Transverse colon (tissue), 4 donors: ENCODE data around the gene HHATL. TPM values are rescaled to one million over a fixed set of nuclear protein-coding genes. Genes with fewer than 3 reads are reported as not detected.

Source experiments
- DNase-seq: peaks from one replicate; pipeline ENCODE4 v3.0.0-alpha.2; 2019
- H3K27ac ChIP-seq, 4 donors: fragments of 200-600 bp; sonication (generic); 2 replicates each; pipeline ENCODE4 v1.5.1; 2016 to 2018; ENCODE audit warnings: inconsistent platforms in 4 of 4
- H3K27me3 ChIP-seq: fragments of 200-600 bp; sonication (generic); 2 replicates; pipeline ENCODE4 v1.5.1; 2017; ENCODE audit warnings: inconsistent platforms
- H3K36me3 ChIP-seq, 4 donors: fragments of 200-600 bp; sonication (generic); 2 replicates each; pipeline ENCODE4 v1.5.1; 2017 to 2019; ENCODE audit warnings: inconsistent platforms in 4 of 4
- H3K4me1 ChIP-seq, 4 donors: fragments of 200-600 bp; sonication (generic); 2 replicates each; pipeline ENCODE4 v1.5.1; 2017 to 2020; ENCODE audit warnings: inconsistent platforms in 4 of 4
- H3K4me3 ChIP-seq, 4 donors: fragments of 200-600 bp; sonication (generic); 1 replicate in 1 of 4; 2 replicates in 3 of 4; pipeline versions ENCODE4 v1.5.1 to v1.6.1; 2017 to 2019; ENCODE audit warnings: inconsistent platforms in 4 of 4
- H3K9me3 ChIP-seq, 2 donors: fragments of 200-600 bp; sonication (generic); 2 replicates each; pipeline ENCODE4 v1.5.1; 2017 to 2019; ENCODE audit warnings: inconsistent platforms in 2 of 2
- EP300 ChIP-seq: sonication (generic); formaldehyde crosslinking; IDR thresholded peaks from one replicate; pipeline ENCODE4 v1.6.1; 2017; ENCODE audit warnings: antibody characterized with exemption, low read depth
- POLR2A ChIP-seq: fragments of 450-650 bp; IDR thresholded peaks from one replicate; pipeline ENCODE4 v1.6.1; 2016; ENCODE audit warnings: antibody characterized with exemption, mild to moderate bottlenecking, moderate library complexity
- POLR2AphosphoS5 ChIP-seq, 3 donors: sonication (generic); formaldehyde crosslinking; IDR thresholded peaks; one replicate each; pipeline ENCODE4 v1.6.1; 2016; ENCODE audit warnings: antibody characterized with exemption in 3 of 3
- WGBS, 2 donors: methylation state at CpG; one replicate each; pipeline ENCODE4 v1.1.5; 2018; ENCODE audit warnings: low coverage in 1 of 2; 5-methylcytosine and 5-hydroxymethylcytosine counted together
- in situ Hi-C, 4 donors: fragments of 200-750 bp; cut with MboI; loops; one replicate each; pipeline versions ENCODE4 v1.15.0 to v1.15.1; 2017; ENCODE audit warnings: low sequenced_read_pairs in 3 of 4, low pct_ligation_motif_present in 1 of 4, low pct_unique_long_range_greater_than_20kb in 1 of 4
- intact Hi-C: fragments of 100-400 bp; cut with DNase I; formaldehyde crosslinking; loops from one replicate; pipeline ENCODE4 v1.15.1; 2023; ENCODE audit warnings: low total_unique reads
- total RNA-seq, 4 donors: library from RNA; depleted of rRNA; stranded (reverse); fragments of >200 nt; gene quantifications; one replicate each; pipeline ENCODE4 v1.1.0, GENCODE V29; 2016
- TF ChIP-seq, protein P1 (sequence below), 5 experiments: fragments of 200-600 bp in 3 of 5; fragments of 450-650 bp in 2 of 5; sonication (generic) in 3 of 5; IDR thresholded peaks; 1 replicate in 2 of 5; 2 replicates in 3 of 5; pipeline ENCODE4 v1.5.1; 2016 to 2017; ENCODE audit warnings: antibody characterized with exemption in 5 of 5, inconsistent platforms in 3 of 5, mild to moderate bottlenecking in 2 of 5, moderate library complexity in 1 of 5

Gene HHATL
- total RNA-seq, 4 donors from 2014 or later: 0.27 TPM; not detected in 3

DNA sequence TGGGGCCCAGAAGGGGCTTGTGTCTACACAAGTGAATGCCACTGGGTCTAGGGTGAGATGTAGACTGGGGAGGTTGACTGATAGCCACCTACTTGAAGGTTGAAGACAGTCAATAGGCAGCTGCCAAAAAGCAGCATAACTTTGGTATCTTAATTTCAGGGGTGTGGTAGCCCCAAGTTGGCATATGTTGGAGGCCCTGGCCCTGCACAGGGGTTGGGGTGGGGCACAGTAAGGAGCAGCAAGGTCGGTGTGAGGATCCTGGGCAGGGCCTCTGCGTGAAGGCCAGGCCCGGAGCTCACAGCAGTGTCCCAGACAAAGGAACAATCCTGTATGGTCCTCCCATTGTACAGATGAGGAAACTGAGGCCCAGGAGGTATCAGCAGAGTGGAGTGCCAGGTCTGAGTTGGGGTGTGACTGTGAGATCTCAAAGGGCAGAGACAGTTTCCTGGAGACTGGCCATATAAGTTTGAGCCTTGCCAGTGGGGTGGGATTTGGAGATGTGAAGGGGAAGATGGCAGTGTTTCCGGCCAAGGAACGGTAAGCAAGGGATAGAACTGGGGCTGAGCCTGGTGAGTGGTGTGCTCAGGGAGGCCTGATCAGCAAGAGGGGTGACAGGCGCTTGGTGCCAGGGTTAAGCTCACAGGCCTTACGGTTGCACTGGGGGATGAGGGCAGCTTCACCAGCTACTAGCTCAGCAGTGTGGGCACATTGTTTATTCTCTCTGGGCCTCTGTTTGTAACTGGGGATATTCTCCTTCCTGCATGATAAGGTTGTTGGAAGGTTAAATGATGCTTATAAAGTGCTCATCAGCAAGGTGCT lies 15.6 kb downstream of the HHATL start:
- TF ChIP-seq POLR2A (no peak), EP300 (no peak), POLR2AphosphoS5 (IDR thresholded peaks at IDR 0.05) (no peak)
- TF ChIP-seq, protein P1, sequence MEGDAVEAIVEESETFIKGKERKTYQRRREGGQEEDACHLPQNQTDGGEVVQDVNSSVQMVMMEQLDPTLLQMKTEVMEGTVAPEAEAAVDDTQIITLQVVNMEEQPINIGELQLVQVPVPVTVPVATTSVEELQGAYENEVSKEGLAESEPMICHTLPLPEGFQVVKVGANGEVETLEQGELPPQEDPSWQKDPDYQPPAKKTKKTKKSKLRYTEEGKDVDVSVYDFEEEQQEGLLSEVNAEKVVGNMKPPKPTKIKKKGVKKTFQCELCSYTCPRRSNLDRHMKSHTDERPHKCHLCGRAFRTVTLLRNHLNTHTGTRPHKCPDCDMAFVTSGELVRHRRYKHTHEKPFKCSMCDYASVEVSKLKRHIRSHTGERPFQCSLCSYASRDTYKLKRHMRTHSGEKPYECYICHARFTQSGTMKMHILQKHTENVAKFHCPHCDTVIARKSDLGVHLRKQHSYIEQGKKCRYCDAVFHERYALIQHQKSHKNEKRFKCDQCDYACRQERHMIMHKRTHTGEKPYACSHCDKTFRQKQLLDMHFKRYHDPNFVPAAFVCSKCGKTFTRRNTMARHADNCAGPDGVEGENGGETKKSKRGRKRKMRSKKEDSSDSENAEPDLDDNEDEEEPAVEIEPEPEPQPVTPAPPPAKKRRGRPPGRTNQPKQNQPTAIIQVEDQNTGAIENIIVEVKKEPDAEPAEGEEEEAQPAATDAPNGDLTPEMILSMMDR (IDR thresholded peaks at IDR 0.05): no peak
- H3K27me3 ChIP-seq: peaks cover 14% of the 10 kb centered on the region
- H3K36me3 ChIP-seq: no peaks in the 10 kb centered on the region
- intact Hi-C loops: no loop called here
- H3K27ac ChIP-seq: no peak overlapping the region
- no peak overlapping the region for H3K4me3 ChIP-seq
- no peaks in the 10 kb centered on the region for H3K9me3 ChIP-seq
- DNase-seq: no peak
- in situ Hi-C loops: no loop called here
- WGBS, 2 donors: 83 to 85% methylated on average over 1 to 7 of the region's 7 CpGs
- peaks cover 0 to 21% (median 6%) of the 10 kb centered on the region in 4 donors for H3K4me1 ChIP-seq

DNA sequence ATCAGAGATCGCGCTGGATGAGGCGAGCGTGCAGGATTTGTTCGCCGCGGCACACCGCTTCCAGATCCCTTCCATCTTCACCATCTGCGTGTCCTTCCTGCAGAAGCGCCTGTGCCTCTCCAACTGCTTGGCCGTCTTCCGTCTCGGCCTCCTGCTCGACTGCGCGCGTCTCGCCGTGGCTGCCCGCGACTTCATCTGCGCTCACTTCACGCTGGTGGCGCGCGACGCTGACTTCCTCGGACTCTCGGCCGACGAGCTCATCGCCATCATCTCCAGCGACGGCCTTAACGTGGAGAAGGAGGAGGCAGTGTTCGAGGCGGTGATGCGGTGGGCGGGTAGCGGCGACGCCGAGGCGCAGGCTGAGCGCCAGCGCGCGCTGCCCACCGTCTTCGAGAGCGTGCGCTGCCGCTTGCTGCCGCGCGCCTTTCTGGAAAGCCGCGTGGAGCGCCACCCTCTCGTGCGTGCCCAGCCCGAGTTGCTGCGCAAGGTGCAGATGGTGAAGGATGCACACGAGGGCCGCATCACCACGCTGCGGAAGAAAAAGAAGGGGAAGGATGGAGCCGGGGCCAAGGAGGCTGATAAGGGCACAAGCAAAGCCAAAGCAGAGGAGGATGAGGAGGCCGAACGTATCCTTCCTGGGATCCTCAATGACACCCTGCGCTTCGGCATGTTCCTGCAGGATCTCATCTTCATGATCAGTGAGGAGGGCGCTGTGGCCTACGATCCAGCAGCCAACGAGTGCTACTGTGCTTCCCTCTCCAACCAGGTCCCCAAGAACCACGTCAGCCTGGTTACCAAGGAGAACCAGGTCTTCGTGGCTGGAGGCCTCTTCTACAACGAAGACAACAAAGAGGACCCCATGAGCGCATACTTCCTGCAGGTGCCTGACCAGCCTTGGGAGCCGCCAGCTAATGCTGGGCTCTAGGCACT lies 16.4 kb downstream of the HHATL start:
- Histone ChIP-seq H3K9me3 (no peaks in the 10 kb centered on the region), H3K27me3 (peaks cover 14% of the 10 kb centered on the region), H3K27ac (no peak overlapping the region), H3K4me1 (peaks cover 0 to 21% (median 6%) of the 10 kb centered on the region in 4 donors), H3K36me3 (no peaks in the 10 kb centered on the region), H3K4me3 (peak overlapping the region in 1 of 4 donors; percentile 14)
- TF ChIP-seq POLR2A (no peak), EP300 (no peak), POLR2AphosphoS5 (IDR thresholded peaks at IDR 0.05) (no peak)
- TF ChIP-seq, protein P1 (IDR thresholded peaks at IDR 0.05): no peak
- in situ Hi-C loops (no loop called here), intact Hi-C loops (no loop called here)
- WGBS, 2 donors: 76 to 92% methylated on average over 9 to 80 of the region's 80 CpGs
- DNase-seq: no peak

DNA sequence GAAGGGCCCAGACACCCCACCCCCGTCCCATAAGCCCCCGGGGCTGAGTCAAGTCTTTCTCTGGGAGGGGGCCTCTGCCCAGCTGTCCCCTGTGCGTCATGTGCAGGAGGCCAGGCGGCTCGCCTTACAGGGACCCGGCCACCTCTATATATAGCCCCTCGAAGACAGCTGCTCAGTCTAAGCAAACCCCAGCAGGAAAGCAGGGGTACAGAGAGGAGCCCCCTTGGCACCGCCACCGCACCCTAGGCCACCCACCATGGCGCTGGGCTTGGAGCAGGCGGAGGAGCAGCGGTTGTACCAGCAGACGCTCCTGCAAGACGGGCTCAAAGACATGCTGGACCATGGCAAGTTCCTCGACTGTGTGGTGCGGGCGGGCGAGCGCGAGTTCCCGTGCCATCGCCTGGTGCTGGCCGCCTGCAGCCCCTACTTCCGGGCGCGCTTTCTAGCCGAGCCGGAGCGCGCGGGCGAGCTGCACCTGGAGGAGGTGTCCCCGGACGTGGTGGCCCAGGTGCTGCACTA lies 17.2 kb downstream of the HHATL start, which contains the start of gene KLHL40:
KLHL40 (plus strand) TSS at position 175 of the 519 bp plus-strand sequence; CDS start at position 257, 82 bp downstream.
- Histone ChIP-seq H3K9me3 (no peaks in the 10 kb centered on the region), H3K4me1 (peaks cover 0 to 21% (median 6%) of the 10 kb centered on the region in 4 donors), H3K36me3 (no peaks in the 10 kb centered on the region), H3K27me3 (peaks cover 14% of the 10 kb centered on the region), H3K4me3 (peak within 1 kb of the TSS in 1 of 4 donors; percentile 14), H3K27ac (peak within 1 kb of the TSS in 2 of 4 donors; percentile 40 to 44)
- WGBS, 2 donors: 58% methylated on average over 10 of the region's 34 CpGs; no CpG with 5 or more reads in 1 of the 2 donors
- TF ChIP-seq POLR2AphosphoS5 (IDR thresholded peaks at IDR 0.05): no peak
- TF ChIP-seq POLR2A: no peak
- TF ChIP-seq EP300: no peak
- TF ChIP-seq, protein P1 (IDR thresholded peaks at IDR 0.05): no peak
- in situ Hi-C loops: no loop called here
- no peak for DNase-seq
- intact Hi-C loops: no loop called here
